HG03108 (cell line): ENCODE results near the gene SLC26A3.

Experiments
- ATAC-seq: cut with Tn5 transposase; IDR thresholded peaks from one replicate; pipeline ENCODE4 v1.9.1; 2021; ENCODE audit warnings: moderate library complexity; ENCODE audit not compliant: unreplicated experiment

The SLC26A3 gene

GRCh38 chr7:107751113-107751512 lies 51.9 kb downstream of the SLC26A3 start:
- ATAC-seq: no peak

- no peak for ATAC-seq
Measured at GRCh38 chr7:107746006-107746405, 57.0 kb downstream of the SLC26A3 start.

GRCh38 chr7:107744345-107744750 lies 58.7 kb downstream of the SLC26A3 start:
- ATAC-seq: peak; percentile 30

- ATAC-seq: peak; percentile 93
Measured at GRCh38 chr7:107743567-107744344, 59.3 kb downstream of the SLC26A3 start, which contains the start of gene CBLL1. Gene CBLL1, plus strand, starts transcription at chr7:107744142. Its CDS starts 22 bp downstream, at chr7:107744164.

- peak; percentile 22 for ATAC-seq
Measured at GRCh38 chr7:107742678-107743566, 60.1 kb downstream of the SLC26A3 start.

GRCh38 chr7:107728276-107728675 lies 74.7 kb downstream of the SLC26A3 start:
- ATAC-seq: no peak

- ATAC-seq: no peak
Measured at GRCh38 chr7:107726356-107727130, 76.5 kb downstream of the SLC26A3 start.

- no peak for ATAC-seq
Measured at GRCh38 chr7:107725138-107725740, 77.8 kb downstream of the SLC26A3 start.

GRCh38 chr7:107723255-107723654 lies 79.8 kb downstream of the SLC26A3 start:
- ATAC-seq: no peak

GRCh38 chr7:107721286-107721685 lies 81.7 kb downstream of the SLC26A3 start:
- no peak for ATAC-seq

GRCh38 chr7:107718456-107719193 lies 84.4 kb downstream of the SLC26A3 start:
- ATAC-seq: no peak

GRCh38 chr7:107715531-107715930 lies 87.5 kb downstream of the SLC26A3 start:
- ATAC-seq: no peak
